ENCODE data around the gene RPS4Y1.

RPS4Y1 gene

DNA sequence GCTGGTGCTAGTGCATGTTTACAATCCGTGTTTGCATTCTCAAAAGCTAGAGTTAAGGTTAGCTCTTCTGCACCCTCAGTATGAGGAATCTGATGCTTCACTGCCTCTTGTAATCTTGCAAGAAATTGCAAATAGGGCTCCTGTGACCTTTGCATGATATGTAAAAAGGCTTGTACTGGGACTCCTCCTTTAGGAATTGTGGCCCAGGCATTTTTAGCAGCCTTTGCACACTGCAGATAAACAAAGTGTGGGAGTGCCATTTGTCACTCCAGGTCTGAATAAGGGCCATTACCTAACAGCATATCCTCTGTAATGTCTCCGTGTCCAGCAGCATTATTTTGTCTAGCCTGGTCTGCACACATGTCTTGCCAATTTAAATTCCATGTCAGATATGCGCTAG, 44.5 kb downstream of the RPS4Y1 start:
- no peak for DNase-seq

DNA sequence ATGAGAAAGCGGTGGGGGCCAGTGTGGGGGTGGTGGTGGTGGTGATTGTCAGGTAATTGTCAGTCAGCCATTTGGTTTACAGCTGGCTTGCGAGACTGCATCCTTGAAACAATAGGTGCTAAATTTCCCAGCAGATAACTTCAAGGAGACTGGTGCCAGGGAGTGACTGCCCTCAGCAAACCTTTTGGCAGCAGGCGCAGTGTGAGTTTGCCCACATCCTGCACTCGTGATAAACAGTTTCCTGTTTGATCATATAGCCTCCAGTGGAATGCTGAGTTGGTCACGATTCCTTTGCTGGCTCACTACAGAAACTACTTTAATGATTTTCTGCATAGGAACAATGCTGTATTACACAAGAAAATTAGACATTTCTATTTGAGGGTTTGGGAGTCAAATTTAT, 46.0 kb downstream of the RPS4Y1 start:
- no peak for DNase-seq

DNA sequence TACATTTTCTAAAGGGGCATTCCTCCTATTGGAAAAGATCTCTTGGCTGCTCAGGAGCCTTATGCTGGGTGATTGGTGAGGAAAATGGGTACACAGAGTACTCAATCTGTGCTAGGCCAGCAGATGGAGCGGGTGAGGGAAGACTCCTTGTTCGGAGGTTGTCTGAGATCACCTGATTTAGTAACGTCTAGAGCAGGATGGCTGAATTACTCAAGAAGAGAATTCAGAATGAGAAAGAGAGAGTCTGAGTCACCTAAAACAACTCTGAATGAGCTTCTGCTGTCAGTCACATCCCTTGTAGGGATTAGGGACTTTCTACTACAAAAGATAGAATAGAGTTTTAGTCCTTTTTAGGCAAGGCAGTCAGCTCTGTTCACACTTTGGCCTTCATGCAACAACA, 46.6 kb downstream of the RPS4Y1 start:
- no peak for DNase-seq

DNA sequence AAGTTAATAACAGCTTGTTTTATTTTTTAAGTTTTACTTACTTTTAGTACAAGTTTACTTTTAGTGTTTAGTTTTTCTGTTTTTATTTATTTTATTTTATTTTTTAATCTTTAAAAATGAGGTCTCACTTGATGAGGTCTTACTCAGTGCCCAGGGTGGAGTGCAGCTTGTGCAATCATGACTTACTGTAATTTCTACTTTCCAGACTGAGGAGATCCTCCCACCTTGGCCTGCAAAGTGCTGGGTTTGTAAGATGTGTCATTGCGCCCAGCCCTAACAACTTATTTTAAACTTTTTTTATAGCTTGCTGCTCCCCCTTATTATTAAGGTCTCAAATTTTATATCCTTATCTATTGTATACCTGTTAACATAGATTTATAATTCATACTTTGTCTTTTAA, 52.1 kb downstream of the RPS4Y1 start:
- no peak for DNase-seq

DNA sequence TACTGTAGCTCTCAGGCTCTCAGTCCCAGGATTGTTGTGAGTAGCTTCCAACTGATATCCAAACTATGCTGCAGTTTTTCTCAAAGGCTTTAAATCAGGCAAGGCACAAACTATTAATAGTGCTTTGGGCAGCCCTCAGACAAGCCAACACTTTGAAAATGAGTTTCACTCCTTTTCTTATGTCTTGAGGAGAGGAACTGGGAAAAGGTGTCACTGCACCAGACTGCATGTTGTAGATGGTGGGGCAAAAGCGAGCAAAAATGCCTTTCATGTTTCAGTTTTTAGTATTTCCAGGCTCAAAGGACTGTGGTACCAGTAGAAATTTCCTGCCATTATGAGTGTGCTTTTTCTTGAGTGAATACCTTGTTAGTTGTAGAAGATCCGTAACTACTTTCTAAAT, 54.6 kb downstream of the RPS4Y1 start:
- DNase-seq = no peak

DNA sequence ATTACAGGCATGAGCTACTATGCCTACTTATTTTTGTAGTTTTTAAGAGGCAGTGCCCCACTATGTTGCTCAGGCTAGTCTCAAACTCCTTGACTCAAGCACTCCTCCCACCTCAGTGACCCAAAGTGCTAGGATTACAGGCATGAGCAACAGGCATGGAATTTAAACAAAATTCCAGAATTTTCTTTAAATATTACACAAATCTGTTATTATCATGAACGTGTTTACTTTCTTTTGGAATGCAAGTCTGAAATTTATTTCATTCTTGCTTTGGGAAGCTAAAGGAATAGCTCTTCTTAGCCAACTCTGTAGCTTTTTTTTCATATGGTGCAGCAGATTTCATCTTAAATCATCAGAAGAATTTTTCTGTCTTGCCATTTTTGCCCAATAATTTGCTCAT, 66.0 kb downstream of the RPS4Y1 start:
- no peak for DNase-seq

DNA sequence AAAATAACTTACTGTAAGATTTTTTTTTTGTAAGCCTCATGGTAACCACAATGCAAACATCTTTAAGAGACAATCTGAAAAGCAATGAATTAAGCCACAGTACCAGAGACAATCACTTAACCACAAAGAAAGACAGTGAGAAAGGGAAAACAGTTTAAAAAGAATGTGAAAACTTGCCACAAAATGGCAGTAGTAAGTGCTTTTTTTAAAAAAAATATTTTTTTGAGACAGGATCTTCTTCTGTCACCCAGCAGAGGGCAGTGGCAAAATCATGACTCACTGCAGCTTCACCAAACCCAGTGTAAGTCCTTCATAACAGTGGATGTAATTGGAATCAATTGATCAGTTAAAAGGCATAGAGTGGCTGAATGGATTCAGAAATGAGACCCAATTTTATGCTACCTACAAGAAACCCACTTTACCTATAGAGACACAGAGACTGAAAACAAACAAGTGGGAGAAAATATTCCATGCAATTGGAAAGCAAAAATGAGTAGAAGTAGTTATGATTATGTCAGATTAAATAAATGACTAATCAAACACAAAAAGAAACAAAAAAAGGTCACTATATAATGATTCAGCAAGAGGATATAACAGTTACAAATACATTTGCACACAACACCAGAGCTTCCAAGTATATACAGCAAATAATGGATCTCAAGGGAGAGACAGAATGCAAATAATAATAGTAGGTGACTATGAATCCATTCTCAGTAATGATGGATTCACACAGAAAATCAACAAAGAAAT, 71.8 kb downstream of the RPS4Y1 start:
- DNase-seq = no peak
